HepG2 (cell line): ENCODE data around the gene CCDC38. TPM values are rescaled to one million over a fixed set of nuclear protein-coding genes. Genes with fewer than 3 reads are reported as not detected.

Source experiments
- CENPT ChIP-seq: sonication (generic); formaldehyde crosslinking; IDR thresholded peaks from 2 replicates; pipeline ENCODE4 v1.8.0; 2022; ENCODE audit warnings: low read depth, mild to moderate bottlenecking, moderate library complexity, missing genetic modification reagents
- DBP ChIP-seq: sonication (generic); formaldehyde crosslinking; IDR thresholded peaks from 2 replicates; pipeline ENCODE4 v1.4.0; 2020; ENCODE audit warnings: missing genetic modification reagents; ENCODE audit errors: not compliant biosample characterization
- ELK4 ChIP-seq: sonication (generic); formaldehyde crosslinking; IDR thresholded peaks from 2 replicates; pipeline ENCODE4 v1.9.0; 2021; ENCODE audit warnings: missing genetic modification reagents, borderline replicate concordance
- HOXA9 ChIP-seq: sonication (generic); formaldehyde crosslinking; IDR thresholded peaks from 2 replicates; pipeline ENCODE4 v1.8.1; 2022; ENCODE audit warnings: missing genetic modification reagents, mild to moderate bottlenecking, moderate library complexity, borderline replicate concordance
- NCOR1 ChIP-seq: fragments of 200-600 bp; sonication (generic); IDR thresholded peaks from 2 replicates; pipeline ENCODE4 v1.7.0; 2017; ENCODE audit warnings: antibody characterized with exemption, low read length, borderline replicate concordance
- PHF5A ChIP-seq: IDR thresholded peaks from one replicate; pipeline ENCODE4 v1.6.1; 2018; ENCODE audit warnings: low read depth, missing genetic modification reagents; ENCODE audit not compliant: unreplicated experiment
- REXO4 ChIP-seq: sonication (generic); formaldehyde crosslinking; IDR thresholded peaks from 2 replicates; pipeline ENCODE4 v1.8.0; 2022; ENCODE audit warnings: missing genetic modification reagents, mild to moderate bottlenecking, borderline replicate concordance
- SAP130 ChIP-seq: IDR thresholded peaks from 2 replicates; pipeline ENCODE4 v1.6.1; 2016; ENCODE audit warnings: low read depth
- ZBTB1 ChIP-seq: sonication (generic); formaldehyde crosslinking; IDR thresholded peaks from 2 replicates; pipeline ENCODE4 v1.4.0; 2020; ENCODE audit warnings: missing genetic modification reagents, borderline replicate concordance
- ZFP62 ChIP-seq: sonication (generic); formaldehyde crosslinking; IDR thresholded peaks from 2 replicates; pipeline ENCODE4 v1.4.0; 2020; ENCODE audit warnings: missing genetic modification reagents
- ZKSCAN8 ChIP-seq: IDR thresholded peaks from 2 replicates; pipeline ENCODE4 v1.6.1; 2016; ENCODE audit warnings: borderline replicate concordance, missing genetic modification reagents, missing compliant biosample characterization
- ZNF234 ChIP-seq: sonication (generic); formaldehyde crosslinking; conservative IDR thresholded peaks from 2 replicates; pipeline ENCODE4 v1.5.1; 2020; ENCODE audit warnings: mild to moderate bottlenecking, missing genetic modification reagents
- ZNF446 ChIP-seq: sonication (generic); formaldehyde crosslinking; IDR thresholded peaks from 2 replicates; pipeline ENCODE4 v1.5.0; 2020; ENCODE audit warnings: mild to moderate bottlenecking, missing genetic modification reagents
- ZNF670 ChIP-seq: sonication (generic); formaldehyde crosslinking; IDR thresholded peaks from 2 replicates; pipeline ENCODE4 v1.8.0; 2022; ENCODE audit warnings: mild to moderate bottlenecking, missing genetic modification reagents, borderline replicate concordance
- ZNF7 ChIP-seq: IDR thresholded peaks from 2 replicates; pipeline ENCODE4 v1.6.1; 2016; ENCODE audit warnings: missing biosample characterization, missing genetic modification reagents
- polyA plus RNA-seq, 8 experiments: library from polyadenylated mRNA; depleted of rRNA in 3 of 8; stranded (reverse) in 7 of 8; unstranded in 1 of 8; fragments of >200 nt; fragmentation: Illumina TruSeq in 4 of 8; extraction: Trizol in 4 of 8; gene quantifications; 2 replicates each; pipeline versions ENCODE4 v1.2.1 to v1.2.3, GENCODE V29; 2011 to 2016; ENCODE audit warnings: low read depth in 4 of 8, missing spikeins in 1 of 8, mixed read lengths in 1 of 8; ENCODE audit not compliant: insufficient read depth in 1 of 8
- total RNA-seq, 5 experiments: library from RNA; depleted of rRNA; stranded (reverse); fragments of >200 nt; fragmentation: Illumina TruSeq; extraction: Trizol; gene quantifications; 2 replicates each; pipeline ENCODE4 v1.2.3, GENCODE V29; 2016; ENCODE audit warnings: low read depth in 1 of 5
- TF ChIP-seq, protein P1 (sequence below): sonication (generic); formaldehyde crosslinking; IDR thresholded peaks from 2 replicates; pipeline ENCODE4 v1.4.0; 2020; ENCODE audit warnings: missing genetic modification reagents
- TF ChIP-seq, protein P2 (sequence below): sonication (generic); formaldehyde crosslinking; IDR thresholded peaks from 2 replicates; pipeline ENCODE4 v1.5.0; 2020; ENCODE audit warnings: missing genetic modification reagents
- TF ChIP-seq, protein P3 (sequence below): sonication (generic); formaldehyde crosslinking; IDR thresholded peaks from 2 replicates; pipeline ENCODE4 v1.4.0; 2020; ENCODE audit warnings: missing genetic modification reagents
- TF ChIP-seq, protein P4 (sequence below): sonication (generic); formaldehyde crosslinking; IDR thresholded peaks from 2 replicates; pipeline ENCODE4; 2020; ENCODE audit warnings: missing genetic modification reagents, mild to moderate bottlenecking, borderline replicate concordance
- TF ChIP-seq, protein P5 (sequence below): IDR thresholded peaks from 2 replicates; pipeline ENCODE4 v1.6.1; 2012; ENCODE audit warnings: inconsistent platforms

Gene CCDC38
- total and polyA plus RNA-seq, 2 of the 13 experiments (the other 11 are each of a cell fraction or from before 2014, with no cell fraction given): 0.24 to 0.32 TPM

DNA sequence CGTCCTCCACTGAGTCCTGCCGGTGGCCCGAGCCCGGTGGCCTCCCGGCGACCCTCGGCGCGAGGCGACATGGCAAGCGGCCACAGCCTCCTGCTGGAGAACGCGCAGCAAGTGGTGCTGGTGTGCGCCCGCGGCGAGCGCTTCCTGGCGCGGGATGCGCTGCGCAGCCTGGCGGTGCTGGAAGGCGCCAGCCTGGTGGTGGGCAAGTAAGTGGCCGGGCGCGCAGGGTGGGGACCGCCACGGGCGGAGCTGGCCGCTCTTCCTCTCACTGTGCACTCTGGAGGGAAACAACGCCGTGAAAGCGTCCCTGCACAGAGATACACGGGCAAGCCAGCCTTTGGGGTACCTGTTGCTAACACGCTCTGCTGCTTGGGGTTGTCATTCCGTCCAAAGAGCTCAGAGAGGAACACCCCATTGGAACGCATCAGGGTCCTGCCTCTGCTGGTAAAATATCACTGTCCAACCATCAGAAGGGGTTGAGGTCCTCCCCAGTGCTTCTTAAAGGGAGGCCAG is 972 bp upstream of the CCDC38 start, which contains the start of gene AMDHD1 (continued):
- TF ChIP-seq, protein P1, sequence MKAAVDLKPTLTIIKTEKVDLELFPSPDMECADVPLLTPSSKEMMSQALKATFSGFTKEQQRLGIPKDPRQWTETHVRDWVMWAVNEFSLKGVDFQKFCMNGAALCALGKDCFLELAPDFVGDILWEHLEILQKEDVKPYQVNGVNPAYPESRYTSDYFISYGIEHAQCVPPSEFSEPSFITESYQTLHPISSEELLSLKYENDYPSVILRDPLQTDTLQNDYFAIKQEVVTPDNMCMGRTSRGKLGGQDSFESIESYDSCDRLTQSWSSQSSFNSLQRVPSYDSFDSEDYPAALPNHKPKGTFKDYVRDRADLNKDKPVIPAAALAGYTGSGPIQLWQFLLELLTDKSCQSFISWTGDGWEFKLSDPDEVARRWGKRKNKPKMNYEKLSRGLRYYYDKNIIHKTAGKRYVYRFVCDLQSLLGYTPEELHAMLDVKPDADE: peak; percentile 62; the same call in 1 of the 2 replicates
- peak; percentile 57 for TF ChIP-seq SAP130
- TF ChIP-seq REXO4 (CRISPR knock-in tag): no peak
- TF ChIP-seq ZFP62 (CRISPR knock-in tag): no peak
- TF ChIP-seq, protein P2, sequence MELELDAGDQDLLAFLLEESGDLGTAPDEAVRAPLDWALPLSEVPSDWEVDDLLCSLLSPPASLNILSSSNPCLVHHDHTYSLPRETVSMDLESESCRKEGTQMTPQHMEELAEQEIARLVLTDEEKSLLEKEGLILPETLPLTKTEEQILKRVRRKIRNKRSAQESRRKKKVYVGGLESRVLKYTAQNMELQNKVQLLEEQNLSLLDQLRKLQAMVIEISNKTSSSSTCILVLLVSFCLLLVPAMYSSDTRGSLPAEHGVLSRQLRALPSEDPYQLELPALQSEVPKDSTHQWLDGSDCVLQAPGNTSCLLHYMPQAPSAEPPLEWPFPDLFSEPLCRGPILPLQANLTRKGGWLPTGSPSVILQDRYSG (CRISPR knock-in tag): peak; percentile 74; the same call in 1 of the 2 replicates
- TF ChIP-seq ZBTB1 (CRISPR knock-in tag): no peak
- TF ChIP-seq ZNF670: peak; percentile 54
- TF ChIP-seq, protein P3, sequence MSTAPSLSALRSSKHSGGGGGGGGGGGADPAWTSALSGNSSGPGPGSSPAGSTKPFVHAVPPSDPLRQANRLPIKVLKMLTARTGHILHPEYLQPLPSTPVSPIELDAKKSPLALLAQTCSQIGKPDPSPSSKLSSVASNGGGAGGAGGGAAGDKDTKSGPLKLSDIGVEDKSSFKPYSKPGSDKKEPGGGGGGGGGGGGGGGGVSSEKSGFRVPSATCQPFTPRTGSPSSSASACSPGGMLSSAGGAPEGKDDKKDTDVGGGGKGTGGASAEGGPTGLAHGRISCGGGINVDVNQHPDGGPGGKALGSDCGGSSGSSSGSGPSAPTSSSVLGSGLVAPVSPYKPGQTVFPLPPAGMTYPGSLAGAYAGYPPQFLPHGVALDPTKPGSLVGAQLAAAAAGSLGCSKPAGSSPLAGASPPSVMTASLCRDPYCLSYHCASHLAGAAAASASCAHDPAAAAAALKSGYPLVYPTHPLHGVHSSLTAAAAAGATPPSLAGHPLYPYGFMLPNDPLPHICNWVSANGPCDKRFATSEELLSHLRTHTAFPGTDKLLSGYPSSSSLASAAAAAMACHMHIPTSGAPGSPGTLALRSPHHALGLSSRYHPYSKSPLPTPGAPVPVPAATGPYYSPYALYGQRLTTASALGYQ (CRISPR knock-in tag): no peak
- no peak for TF ChIP-seq ZNF7 (CRISPR knock-in tag)
- TF ChIP-seq CENPT (CRISPR knock-in tag): no peak
- TF ChIP-seq, protein P4, sequence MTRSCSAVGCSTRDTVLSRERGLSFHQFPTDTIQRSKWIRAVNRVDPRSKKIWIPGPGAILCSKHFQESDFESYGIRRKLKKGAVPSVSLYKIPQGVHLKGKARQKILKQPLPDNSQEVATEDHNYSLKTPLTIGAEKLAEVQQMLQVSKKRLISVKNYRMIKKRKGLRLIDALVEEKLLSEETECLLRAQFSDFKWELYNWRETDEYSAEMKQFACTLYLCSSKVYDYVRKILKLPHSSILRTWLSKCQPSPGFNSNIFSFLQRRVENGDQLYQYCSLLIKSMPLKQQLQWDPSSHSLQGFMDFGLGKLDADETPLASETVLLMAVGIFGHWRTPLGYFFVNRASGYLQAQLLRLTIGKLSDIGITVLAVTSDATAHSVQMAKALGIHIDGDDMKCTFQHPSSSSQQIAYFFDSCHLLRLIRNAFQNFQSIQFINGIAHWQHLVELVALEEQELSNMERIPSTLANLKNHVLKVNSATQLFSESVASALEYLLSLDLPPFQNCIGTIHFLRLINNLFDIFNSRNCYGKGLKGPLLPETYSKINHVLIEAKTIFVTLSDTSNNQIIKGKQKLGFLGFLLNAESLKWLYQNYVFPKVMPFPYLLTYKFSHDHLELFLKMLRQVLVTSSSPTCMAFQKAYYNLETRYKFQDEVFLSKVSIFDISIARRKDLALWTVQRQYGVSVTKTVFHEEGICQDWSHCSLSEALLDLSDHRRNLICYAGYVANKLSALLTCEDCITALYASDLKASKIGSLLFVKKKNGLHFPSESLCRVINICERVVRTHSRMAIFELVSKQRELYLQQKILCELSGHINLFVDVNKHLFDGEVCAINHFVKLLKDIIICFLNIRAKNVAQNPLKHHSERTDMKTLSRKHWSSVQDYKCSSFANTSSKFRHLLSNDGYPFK (CRISPR knock-in tag): no peak
- no peak for TF ChIP-seq DBP
- TF ChIP-seq HOXA9 (CRISPR knock-in tag): peak; percentile 30; the same call in 1 of the 2 replicates
- TF ChIP-seq ELK4 (CRISPR knock-in tag): no peak
- no peak for TF ChIP-seq ZNF234 (CRISPR knock-in tag)
- TF ChIP-seq NCOR1: no peak
- TF ChIP-seq, protein P5, sequence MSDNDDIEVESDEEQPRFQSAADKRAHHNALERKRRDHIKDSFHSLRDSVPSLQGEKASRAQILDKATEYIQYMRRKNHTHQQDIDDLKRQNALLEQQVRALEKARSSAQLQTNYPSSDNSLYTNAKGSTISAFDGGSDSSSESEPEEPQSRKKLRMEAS: no peak
- no peak for TF ChIP-seq ZNF446 (CRISPR knock-in tag)
- no peak; the same call in 1 of the 2 replicates for TF ChIP-seq ZKSCAN8 (CRISPR knock-in tag)
- TF ChIP-seq PHF5A (CRISPR knock-in tag): no peak
